Keratinocyte (primary cell): ENCODE results near the gene MED15. TPM values are rescaled to one million over a fixed set of nuclear protein-coding genes. Genes with fewer than 3 reads are reported as not detected.
"Not testable (repeated sequence)": the region's sequence is repeated elsewhere in the genome, so short reads cannot be mapped to it uniquely, and the experiment has no call there.

ENCODE experiments used
- DNase-seq: peaks from one replicate; pipeline ENCODE4 v3.0.0-alpha.2; 2011; ENCODE audit warnings: low read depth, missing footprints, low spot score
- FAIRE-seq: peaks from 2 replicates; lab custom pipeline; 2011; peaks lifted over from hg19 to GRCh38; lab: Jason Lieb, UNC
- H2AFZ ChIP-seq: 2 replicates; pipeline ENCODE4 v1.6.0; 2012; ENCODE audit warnings: low read length, control low read depth, inconsistent platforms; ENCODE audit not compliant: control insufficient read depth
- H3K27ac ChIP-seq: 2 replicates; pipeline ENCODE4 v1.5.1; 2011; ENCODE audit warnings: low read length; ENCODE audit not compliant: control insufficient read depth, insufficient read depth
- H3K27me3 ChIP-seq: 3 replicates; pipeline ENCODE4 v1.6.0; 2011; ENCODE audit warnings: low read length; ENCODE audit not compliant: control insufficient read depth, insufficient read depth; ENCODE audit errors: extremely low read depth
- H3K36me3 ChIP-seq, 2 experiments: 2 replicates in 1 of 2; 3 replicates in 1 of 2; pipeline ENCODE4 v1.5.1; 2011; ENCODE audit warnings: low read length in 2 of 2, mild to moderate bottlenecking in 1 of 2; ENCODE audit not compliant: control insufficient read depth in 2 of 2, insufficient read depth in 2 of 2; ENCODE audit errors: extremely low read depth in 1 of 2
- H3K4me1 ChIP-seq: 3 replicates; pipeline ENCODE4 v1.5.1; 2011; ENCODE audit warnings: low read length; ENCODE audit not compliant: control insufficient read depth, insufficient read depth; ENCODE audit errors: extremely low read depth
- H3K4me2 ChIP-seq: 3 replicates; pipeline ENCODE4 v1.6.0; 2011; ENCODE audit warnings: low read depth, low read length; ENCODE audit not compliant: control insufficient read depth, insufficient read depth; ENCODE audit errors: extremely low read depth
- H3K4me3 ChIP-seq, 3 experiments: fragments of 200-600 bp in 1 of 3; sonication (generic) in 1 of 3; 2 replicates in 2 of 3; 3 replicates in 1 of 3; pipeline ENCODE4 v1.5.1; 2011 to 2016; ENCODE audit warnings: low read length in 3 of 3, mild to moderate bottlenecking in 3 of 3, control low read depth in 2 of 3, inconsistent platforms in 1 of 3, low read depth in 1 of 3, mixed read lengths in 1 of 3, mixed run types in 1 of 3, moderate library complexity in 1 of 3; ENCODE audit not compliant: control insufficient read depth in 2 of 3, insufficient read depth in 2 of 3; ENCODE audit errors: extremely low read depth in 1 of 3
- H3K79me2 ChIP-seq: 2 replicates; pipeline ENCODE4 v1.6.0; 2012; ENCODE audit warnings: low read length; ENCODE audit not compliant: control insufficient read depth, insufficient read depth
- H3K9ac ChIP-seq: 3 replicates; pipeline ENCODE4 v1.6.0; 2011; ENCODE audit warnings: low read length; ENCODE audit not compliant: control insufficient read depth, insufficient read depth; ENCODE audit errors: extremely low read depth
- H3K9me1 ChIP-seq: 3 replicates; pipeline ENCODE4 v1.6.0; 2011; ENCODE audit warnings: low read length; ENCODE audit not compliant: control insufficient read depth, insufficient read depth; ENCODE audit errors: extremely low read depth
- H3K9me3 ChIP-seq: 2 replicates; pipeline ENCODE4 v1.5.1; 2012; ENCODE audit warnings: low read depth, low read length; ENCODE audit not compliant: control insufficient read depth
- H4K20me1 ChIP-seq: 3 replicates; pipeline ENCODE4 v1.6.0; 2011; ENCODE audit warnings: low read length; ENCODE audit not compliant: control insufficient read depth, insufficient read depth; ENCODE audit errors: extremely low read depth
- EZH2 ChIP-seq: IDR thresholded peaks from one replicate; pipeline ENCODE4 v1.6.1; 2012; ENCODE audit warnings: inconsistent platforms, mild to moderate bottlenecking, low read length, moderate library complexity
- dilution Hi-C: fragments of 300-500 bp; cut with MboI; formaldehyde crosslinking; loops from one replicate; pipeline ENCODE4 v1.7.0; 2020; ENCODE audit warnings: low sequenced_read_pairs; ENCODE audit not compliant: extremely low pct_ligation_motif_present
- polyA plus RNA-seq, 5 experiments: library from polyadenylated mRNA; depleted of rRNA in 3 of 5; stranded (reverse) in 3 of 5; stranded (forward) in 1 of 5; unstranded in 1 of 5; fragments of >200 nt; gene quantifications; 1 replicate in 1 of 5; 2 replicates in 3 of 5; 3 replicates in 1 of 5; pipeline versions ENCODE4 v1.2.1 to v1.2.3, GENCODE V29; 2011 to 2012; ENCODE audit warnings: missing spikeins in 2 of 5, low read depth in 1 of 5, low replicate concordance in 1 of 5
- TF ChIP-seq, protein P1 (sequence below), 3 experiments: IDR thresholded peaks in 1 of 3; conservative IDR thresholded peaks in 1 of 3; optimal IDR thresholded peaks in 1 of 3; 2 replicates in 2 of 3; 3 replicates in 1 of 3; pipeline versions ENCODE3 to v1.5.1; 2011; ENCODE audit warnings: low read length in 3 of 3, mild to moderate bottlenecking in 3 of 3, moderate library complexity in 2 of 3, control low read depth in 1 of 3, inconsistent platforms in 1 of 3; ENCODE audit not compliant: insufficient read depth in 2 of 3; ENCODE audit errors: extremely low read depth in 1 of 3

Gene MED15
- polyA plus RNA-seq, 1 donor (not counting 4 experiments of a cell fraction or from before 2014, with no cell fraction given) = 24.9 TPM

DNA sequence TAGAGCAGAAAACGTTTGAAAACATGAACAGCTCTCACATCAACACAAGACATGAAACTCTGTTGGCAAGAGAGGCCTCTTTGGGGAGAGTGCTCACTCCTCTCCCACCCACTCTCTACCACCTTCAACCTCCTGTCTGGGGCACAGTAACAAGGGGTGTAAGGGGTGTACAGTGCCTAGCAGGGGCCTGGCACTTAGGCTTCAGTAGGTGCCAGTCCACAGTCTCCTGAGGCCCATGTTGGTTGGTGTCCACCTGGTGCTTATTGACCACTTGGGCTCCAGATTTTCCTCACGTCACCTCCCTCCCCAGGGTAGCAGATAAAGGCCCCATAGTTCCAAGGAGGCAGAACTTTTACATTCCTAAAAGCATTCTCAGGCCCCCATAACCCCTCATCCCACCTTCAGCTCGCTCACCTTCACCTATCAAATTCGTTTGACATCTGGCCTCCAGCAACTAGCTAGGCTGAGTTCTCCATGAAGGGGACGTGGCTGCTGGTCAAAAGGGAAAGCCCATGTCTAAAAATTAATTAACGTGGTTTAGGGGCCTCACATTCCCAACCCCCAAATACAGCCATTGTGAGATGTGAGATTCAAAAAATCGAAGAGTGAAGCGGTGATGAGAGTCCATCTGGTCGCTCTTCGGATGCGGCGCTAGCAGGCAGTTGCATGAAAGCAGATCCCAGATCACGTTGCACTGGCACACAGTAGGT, 712 bp upstream of the MED15 start:
- Histone ChIP-seq H3K4me3 (peak overlapping the region; percentile 64 to 96 (median 95)), H3K4me2 (peak overlapping the region; percentile 100), H4K20me1 (peaks cover 8% of the 10 kb centered on the region), H3K27ac (peak overlapping the region; percentile 99), H3K9me1 (no peaks in the 10 kb centered on the region), H3K79me2 (peaks cover 46% of the 10 kb centered on the region), H3K4me1 (peaks cover 41% of the 10 kb centered on the region), H3K36me3 (peaks cover 5 to 8% of the 10 kb centered on the region in 2 experiments), H3K9me3 (no peaks in the 10 kb centered on the region), H2AFZ (peak overlapping the region; percentile 74), H3K27me3 (no peaks in the 10 kb centered on the region), H3K9ac (peak overlapping the region; percentile 99)
- no peak for FAIRE-seq
- no peak for TF ChIP-seq EZH2
- TF ChIP-seq, protein P1, sequence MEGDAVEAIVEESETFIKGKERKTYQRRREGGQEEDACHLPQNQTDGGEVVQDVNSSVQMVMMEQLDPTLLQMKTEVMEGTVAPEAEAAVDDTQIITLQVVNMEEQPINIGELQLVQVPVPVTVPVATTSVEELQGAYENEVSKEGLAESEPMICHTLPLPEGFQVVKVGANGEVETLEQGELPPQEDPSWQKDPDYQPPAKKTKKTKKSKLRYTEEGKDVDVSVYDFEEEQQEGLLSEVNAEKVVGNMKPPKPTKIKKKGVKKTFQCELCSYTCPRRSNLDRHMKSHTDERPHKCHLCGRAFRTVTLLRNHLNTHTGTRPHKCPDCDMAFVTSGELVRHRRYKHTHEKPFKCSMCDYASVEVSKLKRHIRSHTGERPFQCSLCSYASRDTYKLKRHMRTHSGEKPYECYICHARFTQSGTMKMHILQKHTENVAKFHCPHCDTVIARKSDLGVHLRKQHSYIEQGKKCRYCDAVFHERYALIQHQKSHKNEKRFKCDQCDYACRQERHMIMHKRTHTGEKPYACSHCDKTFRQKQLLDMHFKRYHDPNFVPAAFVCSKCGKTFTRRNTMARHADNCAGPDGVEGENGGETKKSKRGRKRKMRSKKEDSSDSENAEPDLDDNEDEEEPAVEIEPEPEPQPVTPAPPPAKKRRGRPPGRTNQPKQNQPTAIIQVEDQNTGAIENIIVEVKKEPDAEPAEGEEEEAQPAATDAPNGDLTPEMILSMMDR (optimal IDR thresholded peaks at IDR 0.05 in 1 of 3, IDR thresholded peaks at IDR 0.05 in 1 of 3, conservative IDR thresholded peaks at IDR 0.05 in 1 of 3; ENCODE audit: extremely low read depth in 1 of 3, insufficient read depth in 2 of 3, low read length in 3 of 3) = no peak
- DNase-seq = no peak
- dilution Hi-C loops = no loop called here

DNA sequence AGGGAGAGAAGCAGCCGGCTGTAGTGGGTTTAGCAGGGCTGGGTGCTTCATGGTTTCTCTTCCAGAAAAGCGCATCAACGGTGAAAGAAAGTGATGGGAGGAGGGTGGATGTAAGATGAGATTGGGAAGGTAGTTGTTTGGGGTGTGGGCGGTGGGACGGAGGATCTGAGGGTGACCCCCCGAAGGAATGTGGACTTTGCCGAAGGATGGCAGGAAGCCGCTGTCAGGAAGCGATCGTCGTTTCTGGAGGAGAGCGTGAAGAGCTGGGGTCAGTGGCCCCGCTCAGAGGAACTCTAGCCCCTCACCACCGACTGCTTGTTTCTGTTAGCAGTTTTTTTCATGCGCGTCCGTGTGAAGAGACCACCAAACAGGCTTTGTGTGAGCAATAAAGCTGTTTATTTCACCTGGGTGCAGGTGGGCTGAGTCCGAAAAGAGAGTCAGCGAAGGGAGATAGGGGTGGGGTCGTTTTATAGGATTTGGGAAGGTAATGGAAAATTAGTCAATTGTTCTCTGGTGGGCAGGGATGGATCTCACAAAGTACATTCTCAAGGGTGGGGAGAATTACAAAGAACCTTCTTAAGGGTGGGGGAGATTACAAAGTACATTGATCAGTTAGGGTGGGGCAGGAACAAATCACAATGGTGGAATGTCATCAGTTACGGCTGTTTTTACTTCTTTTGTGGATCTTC, 801 bp downstream of the MED15 start:
- Histone ChIP-seq H3K4me2 (peak overlapping the region; percentile 100), H3K79me2 (peaks cover 60% of the 10 kb centered on the region), H3K9ac (peak overlapping the region; percentile 99), H3K27ac (peak overlapping the region; percentile 99), H3K4me3 (peak overlapping the region; percentile 64 to 96 (median 95)), H3K4me1 (peaks cover 41% of the 10 kb centered on the region)
- H3K27me3 ChIP-seq, H2AFZ ChIP-seq, FAIRE-seq, H3K9me3 ChIP-seq, H3K36me3 ChIP-seq, DNase-seq, H4K20me1 ChIP-seq, H3K9me1 ChIP-seq, dilution Hi-C loops: not testable (repeated sequence)
